IMR-90 (cell line): Measurements from ENCODE around the gene PRPF6. TPM values are rescaled to one million over a fixed set of nuclear protein-coding genes. Genes with fewer than 3 reads are reported as not detected.

Source experiments
- ATAC-seq: fragments of 200-7000 bp; cut with Tn5 transposase; 2 replicates; pipeline ENCODE4 v1.9.1; 2020; ENCODE audit warnings: low read depth, mild to moderate bottlenecking, moderate library complexity
- BruUV-seq: library from RNA; stranded (reverse); fragments of 400-500 nt; replicated peaks from 2 replicates; lab custom pipeline; 2021; lab: Mats Ljungman, UMichigan
- CTCF ChIA-PET: fragments of 300-600 bp; formaldehyde crosslinking; extraction: SDS; loops from one replicate; lab custom pipeline; 2021; ENCODE audit warnings: antibody characterized with exemption; lab: Yijun Ruan, JAX
- POLR2A ChIA-PET: fragments of 300-600 bp; sonication (Branson Sonifier 250); formaldehyde crosslinking; loops from one replicate; lab custom pipeline; 2022; ENCODE audit warnings: antibody characterized with exemption; ENCODE audit not compliant: unreplicated experiment; lab: Charles Lee
- DNase-seq: peaks from one replicate; pipeline ENCODE4 v3.0.0; 2013
- H2AFZ ChIP-seq: replicated peaks from 2 replicates; pipeline ENCODE3; 2013; ENCODE audit warnings: low read length, mild to moderate bottlenecking; ENCODE audit not compliant: poor library complexity
- H2AK5ac ChIP-seq: 2 replicates; pipeline ENCODE4 v1.6.1; 2013; ENCODE audit warnings: low read depth, low read length, inconsistent platforms
- H2AK9ac ChIP-seq: replicated peaks from 2 replicates; pipeline ENCODE3; 2013; ENCODE audit warnings: mild to moderate bottlenecking, low read depth, low read length, moderate library complexity; ENCODE audit not compliant: poor library complexity
- H2BK120ac ChIP-seq: 2 replicates; pipeline ENCODE4 v1.6.1; 2013; ENCODE audit warnings: low read depth, low read length, inconsistent platforms
- H2BK15ac ChIP-seq: 3 replicates; pipeline ENCODE4 v1.6.1; 2013; ENCODE audit warnings: low read depth, low read length, inconsistent platforms
- H2BK20ac ChIP-seq: 2 replicates; pipeline ENCODE4 v1.6.1; 2013; ENCODE audit warnings: low read depth, mild to moderate bottlenecking, inconsistent platforms, low read length, moderate library complexity
- H2BK5ac ChIP-seq: 2 replicates; pipeline ENCODE4 v1.6.1; 2013; ENCODE audit warnings: mild to moderate bottlenecking, low read depth, low read length, inconsistent platforms; ENCODE audit not compliant: poor library complexity, severe bottlenecking
- H3K14ac ChIP-seq: replicated peaks from 2 replicates; pipeline ENCODE4 v1.6.1; 2013; ENCODE audit warnings: low read depth, low read length, inconsistent platforms
- H3K18ac ChIP-seq: 2 replicates; pipeline ENCODE4 v1.6.1; 2013; ENCODE audit warnings: low read depth, low read length, control low read depth
- H3K23ac ChIP-seq: 2 replicates; pipeline ENCODE4 v1.6.1; 2013; ENCODE audit warnings: low read depth, low read length, inconsistent platforms
- H3K27ac ChIP-seq: 2 replicates; pipeline ENCODE4 v1.5.1; 2013; ENCODE audit warnings: mild to moderate bottlenecking, control low read depth, low read length; ENCODE audit not compliant: insufficient read depth
- H3K27me3 ChIP-seq: 2 replicates; pipeline ENCODE4 v1.6.1; 2013; ENCODE audit warnings: low read length; ENCODE audit not compliant: control insufficient read depth, insufficient read depth
- H3K36me3 ChIP-seq: 2 replicates; pipeline ENCODE4 v1.6.1; 2013; ENCODE audit warnings: low read length, mixed read lengths; ENCODE audit not compliant: control insufficient read depth, insufficient read depth
- H3K4ac ChIP-seq: 2 replicates; pipeline ENCODE4 v1.6.1; 2013; ENCODE audit warnings: low read depth, low read length, inconsistent platforms
- H3K4me1 ChIP-seq: 2 replicates; pipeline ENCODE4 v1.6.1; 2013; ENCODE audit warnings: low read length, mixed read lengths; ENCODE audit not compliant: control insufficient read depth, insufficient read depth
- H3K4me2 ChIP-seq: 2 replicates; pipeline ENCODE4 v1.6.1; 2013; ENCODE audit warnings: low read depth, mild to moderate bottlenecking, control low read depth, low read length, moderate library complexity
- H3K4me3 ChIP-seq: 2 replicates; pipeline ENCODE4 v1.5.1; 2013; ENCODE audit warnings: low read depth, mild to moderate bottlenecking, control low read depth, low read length, moderate library complexity; ENCODE audit not compliant: insufficient read depth
- H3K56ac ChIP-seq: 2 replicates; pipeline ENCODE4 v1.6.1; 2013; ENCODE audit warnings: low read length, inconsistent platforms; ENCODE audit not compliant: insufficient read depth; ENCODE audit errors: extremely low read depth
- H3K79me1 ChIP-seq, 2 experiments: 2 replicates each; pipeline ENCODE4 v1.6.1; 2013; ENCODE audit warnings: low read length in 2 of 2, inconsistent platforms in 1 of 2, low read depth in 1 of 2
- H3K9ac ChIP-seq: 2 replicates; pipeline ENCODE4 v1.6.1; 2013; ENCODE audit warnings: low read depth, low read length, control low read depth
- H3K9me1 ChIP-seq: 2 replicates; pipeline ENCODE4 v1.6.1; 2013; ENCODE audit warnings: low read length, inconsistent platforms; ENCODE audit not compliant: insufficient read depth
- H3K9me3 ChIP-seq: 2 replicates; pipeline ENCODE4 v1.6.1; 2013; ENCODE audit warnings: low read length; ENCODE audit not compliant: control insufficient read depth, insufficient read depth
- H4K20me1 ChIP-seq: 2 replicates; pipeline ENCODE4 v1.6.1; 2013; ENCODE audit warnings: low read length, inconsistent platforms; ENCODE audit not compliant: insufficient read depth
- H4K5ac ChIP-seq: 2 replicates; pipeline ENCODE4 v1.6.1; 2013; ENCODE audit warnings: mild to moderate bottlenecking, low read depth, low read length, control low read depth
- H4K8ac ChIP-seq, 2 experiments: 2 replicates each; pipeline ENCODE4 v1.6.1; 2013; ENCODE audit warnings: low read depth in 2 of 2, low read length in 2 of 2, control low read depth in 1 of 2, inconsistent platforms in 1 of 2
- H4K91ac ChIP-seq: 2 replicates; pipeline ENCODE4 v1.6.1; 2013; ENCODE audit warnings: low read depth, low read length, inconsistent platforms; ENCODE audit not compliant: insufficient read depth
- BHLHE40 ChIP-seq: fragments of 150-350 bp; IDR thresholded peaks from 2 replicates; pipeline ENCODE4 v1.6.1; 2016; ENCODE audit warnings: mild to moderate bottlenecking, low read depth, low read length
- FOS ChIP-seq: fragments of 150-350 bp; IDR thresholded peaks from 2 replicates; pipeline ENCODE4 v1.6.1; 2016; ENCODE audit warnings: low read depth, low read length
- MXI1 ChIP-seq: IDR thresholded peaks from 2 replicates; pipeline ENCODE4 v1.6.1; 2012; ENCODE audit warnings: low read depth, mild to moderate bottlenecking, low read length, moderate library complexity, borderline replicate concordance
- NFE2L2 ChIP-seq: fragments of 150-350 bp; IDR thresholded peaks from 2 replicates; pipeline ENCODE4 v1.6.1; 2016; ENCODE audit warnings: low read depth, mild to moderate bottlenecking, low read length
- POLR2A ChIP-seq: IDR thresholded peaks from 2 replicates; pipeline ENCODE4 v1.6.1; 2012; ENCODE audit warnings: mild to moderate bottlenecking, low read depth, low read length
- SMC3 ChIP-seq: fragments of 150-350 bp; IDR thresholded peaks from 2 replicates; pipeline ENCODE4 v1.6.1; 2016; ENCODE audit warnings: low read depth, mild to moderate bottlenecking, antibody characterized with exemption, low read length, moderate library complexity
- WGBS, 2 experiments: methylation state at CpG; one replicate each; pipeline versions ENCODE4 v1.1.5 to v1.1.7; 2013; ENCODE audit warnings: missing lambda C conversion rate in 2 of 2; ENCODE audit not compliant: insufficient read length in 1 of 2; ENCODE audit errors: extremely low coverage in 2 of 2; 5-methylcytosine and 5-hydroxymethylcytosine counted together
- dilution Hi-C: fragments of 300-500 bp; cut with HindIII; formaldehyde crosslinking; loops from one replicate; pipeline ENCODE4 v1.14.3; 2018; ENCODE audit warnings: low sequenced_read_pairs; ENCODE audit not compliant: unreplicated experiment
- in situ Hi-C: fragments of 300-500 bp; cut with MboI; formaldehyde crosslinking; loops from 3 replicates; pipeline ENCODE4 v1.14.3; 2019; ENCODE audit warnings: low sequenced_read_pairs, inconsistent platforms, mixed read lengths
- intact Hi-C: fragments of 100-400 bp; cut with micrococcal nuclease; formaldehyde crosslinking; loops from 2 replicates; pipeline ENCODE4 v1.10.0; 2022
- polyA plus RNA-seq, 3 experiments: library from polyadenylated mRNA; depleted of rRNA; stranded (reverse); fragments of >200 nt; gene quantifications; 2 replicates each; pipeline ENCODE4 v1.2.3, GENCODE V29; 2012; ENCODE audit warnings: low replicate concordance in 1 of 3
- total RNA-seq: library from RNA; depleted of rRNA; stranded (reverse); fragments of >200 nt; gene quantifications from 2 replicates; pipeline ENCODE4 v1.2.3, GENCODE V29; 2012
- TF ChIP-seq, protein P1 (sequence below): fragments of 150-350 bp; IDR thresholded peaks from 2 replicates; pipeline ENCODE4 v1.6.1; 2017; ENCODE audit warnings: mild to moderate bottlenecking, antibody characterized with exemption, low read length, low read depth
- TF ChIP-seq, protein P2 (sequence below): conservative IDR thresholded peaks from 2 replicates; pipeline ENCODE4 v1.5.1; 2012; ENCODE audit warnings: mild to moderate bottlenecking, low read depth, low read length, improper control_type of control experiment

PRPF6 gene
- total and polyA plus RNA-seq, 2 of the 4 experiments (the other 2 are of a cell fraction): 43.5 to 71.3 TPM

DNA sequence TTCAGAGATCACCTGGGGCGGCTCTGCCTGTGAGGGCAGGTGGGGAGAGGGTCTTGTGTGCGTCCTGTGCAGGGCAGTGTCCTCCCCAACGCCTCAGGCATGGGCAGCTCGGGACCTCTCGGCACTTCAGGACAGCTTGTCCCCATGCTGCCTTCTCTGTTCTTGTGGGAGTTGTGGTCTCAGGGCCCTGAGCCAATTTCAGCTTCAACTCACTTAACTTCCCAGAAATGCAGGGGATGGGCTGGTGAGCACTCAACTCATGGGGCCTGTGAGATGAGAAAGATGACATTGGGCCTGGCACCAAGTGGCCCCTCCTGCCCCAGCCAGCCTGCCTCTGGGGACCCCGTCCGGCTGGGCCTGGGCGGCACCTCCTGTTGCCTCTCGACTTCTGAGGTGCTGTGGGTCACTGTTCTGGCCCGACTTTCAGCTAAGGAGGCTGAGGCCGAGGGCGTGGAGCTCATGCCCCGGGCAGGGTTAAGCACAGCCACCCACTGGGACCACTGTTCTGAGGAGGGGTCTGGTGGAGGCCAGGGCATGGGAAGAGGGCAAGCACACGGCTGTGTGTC lies 91.6 kb downstream of the PRPF6 start (continued):
- TF ChIP-seq SMC3 (no peak), NFE2L2 (no peak), MXI1 (no peak), FOS (no peak), BHLHE40 (no peak)

DNA sequence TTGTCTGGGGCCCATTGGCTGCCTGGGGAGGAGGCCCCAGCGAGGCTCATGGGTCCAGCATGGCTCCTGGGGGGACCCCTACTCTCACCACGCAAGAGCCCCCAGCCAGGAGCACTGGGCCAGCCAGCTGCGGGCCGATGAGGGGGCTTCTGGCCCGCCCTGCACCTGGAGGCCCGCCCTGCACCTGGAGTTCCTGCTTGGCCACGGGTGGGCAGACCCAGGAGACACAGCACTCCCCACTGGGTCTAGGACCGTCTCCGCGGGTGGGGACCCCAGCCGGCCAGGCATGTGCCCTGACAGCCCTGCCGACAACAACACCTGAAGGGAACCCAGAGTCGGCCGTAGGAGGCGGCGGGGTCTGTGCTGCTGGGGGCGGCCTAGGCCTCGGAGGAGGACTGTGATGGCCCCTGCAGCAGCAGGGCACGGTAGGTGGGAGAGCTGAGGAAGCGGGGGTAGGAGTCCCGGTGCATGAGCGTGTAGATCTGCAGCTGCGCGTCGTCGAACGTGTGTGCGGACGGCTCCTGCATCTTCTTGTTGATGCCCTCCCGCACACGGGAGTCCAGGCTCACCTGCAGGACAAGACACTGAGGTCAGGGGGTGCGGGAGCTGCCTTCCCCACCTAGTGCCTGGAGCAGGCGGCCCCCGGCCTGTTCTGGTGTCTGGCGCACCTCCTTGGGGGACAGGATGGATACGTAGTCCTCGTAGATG lies 92.7 kb downstream of the PRPF6 start:
- Histone ChIP-seq H2BK120ac (no peak overlapping the region), H3K4me1 (peaks cover 6% of the 10 kb centered on the region), H3K4me2 (no peak overlapping the region), H3K56ac (no peak overlapping the region), H2AK5ac (no peak overlapping the region), H2AFZ (no peak overlapping the region), H3K27ac (no peak overlapping the region), H3K27me3 (no peaks in the 10 kb centered on the region), H3K36me3 (peaks cover 26% of the 10 kb centered on the region; the same call in 1 of the 2 replicates), H4K20me1 (no peaks in the 10 kb centered on the region; the same call in none of the 2 replicates), H2AK9ac (peak overlapping the region; percentile 65), H3K18ac (no peak overlapping the region), H3K23ac (no peak overlapping the region), H2BK20ac (no peak overlapping the region), H4K8ac (no peak overlapping the region), H3K4ac (no peak overlapping the region), H3K14ac (no peak overlapping the region), H3K79me1 (peaks cover 3 to 5% of the 10 kb centered on the region in 2 experiments; a peak in 3 of 4 replicates), H3K4me3 (no peak overlapping the region), H3K9me3 (no peaks in the 10 kb centered on the region), H3K9ac (no peak overlapping the region), H2BK5ac (no peak overlapping the region), H4K5ac (no peak overlapping the region), H2BK15ac (no peak overlapping the region), H4K91ac (no peak overlapping the region), H3K9me1 (no peaks in the 10 kb centered on the region)
- no peak for DNase-seq
- no TSS peak for BruUV-seq
- ChIA-PET POLR2A (interaction anchor here (0.8 kb wide), 1 partner anchor 11 kb away, joined by 3 read pairs; the partner anchor contains the start of gene TCEA2), CTCF (interaction anchor here (0.6 kb wide), 1 partner anchor 65 kb away, joined by 3 read pairs; no protein-coding TSS in a partner anchor)
- intact Hi-C loops (no loop called here), dilution Hi-C loops (no loop called here), in situ Hi-C loops (no loop called here)
- 89% methylated on average over 13 of the region's 37 CpGs; no CpG with 5 or more reads in 1 of the 2 experiments for WGBS, 2 experiments
- ATAC-seq: no peak
- TF ChIP-seq BHLHE40 (no peak), MXI1 (no peak), POLR2A (no peak)
- TF ChIP-seq, protein P1, sequence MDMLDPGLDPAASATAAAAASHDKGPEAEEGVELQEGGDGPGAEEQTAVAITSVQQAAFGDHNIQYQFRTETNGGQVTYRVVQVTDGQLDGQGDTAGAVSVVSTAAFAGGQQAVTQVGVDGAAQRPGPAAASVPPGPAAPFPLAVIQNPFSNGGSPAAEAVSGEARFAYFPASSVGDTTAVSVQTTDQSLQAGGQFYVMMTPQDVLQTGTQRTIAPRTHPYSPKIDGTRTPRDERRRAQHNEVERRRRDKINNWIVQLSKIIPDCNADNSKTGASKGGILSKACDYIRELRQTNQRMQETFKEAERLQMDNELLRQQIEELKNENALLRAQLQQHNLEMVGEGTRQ: no peak
- TF ChIP-seq, protein P2, sequence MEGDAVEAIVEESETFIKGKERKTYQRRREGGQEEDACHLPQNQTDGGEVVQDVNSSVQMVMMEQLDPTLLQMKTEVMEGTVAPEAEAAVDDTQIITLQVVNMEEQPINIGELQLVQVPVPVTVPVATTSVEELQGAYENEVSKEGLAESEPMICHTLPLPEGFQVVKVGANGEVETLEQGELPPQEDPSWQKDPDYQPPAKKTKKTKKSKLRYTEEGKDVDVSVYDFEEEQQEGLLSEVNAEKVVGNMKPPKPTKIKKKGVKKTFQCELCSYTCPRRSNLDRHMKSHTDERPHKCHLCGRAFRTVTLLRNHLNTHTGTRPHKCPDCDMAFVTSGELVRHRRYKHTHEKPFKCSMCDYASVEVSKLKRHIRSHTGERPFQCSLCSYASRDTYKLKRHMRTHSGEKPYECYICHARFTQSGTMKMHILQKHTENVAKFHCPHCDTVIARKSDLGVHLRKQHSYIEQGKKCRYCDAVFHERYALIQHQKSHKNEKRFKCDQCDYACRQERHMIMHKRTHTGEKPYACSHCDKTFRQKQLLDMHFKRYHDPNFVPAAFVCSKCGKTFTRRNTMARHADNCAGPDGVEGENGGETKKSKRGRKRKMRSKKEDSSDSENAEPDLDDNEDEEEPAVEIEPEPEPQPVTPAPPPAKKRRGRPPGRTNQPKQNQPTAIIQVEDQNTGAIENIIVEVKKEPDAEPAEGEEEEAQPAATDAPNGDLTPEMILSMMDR: no peak
